GM21423 (cell line): Measurements from ENCODE around the gene ING5.
A peak's percentile ranks its signal among the peaks of the same experiment; 100 is the strongest.

Source experiments
- ATAC-seq: cut with Tn5 transposase; IDR thresholded peaks from one replicate; pipeline ENCODE4 v1.9.1; 2021; ENCODE audit warnings: mild to moderate bottlenecking, moderate library complexity; ENCODE audit not compliant: unreplicated experiment

Gene ING5

DNA sequence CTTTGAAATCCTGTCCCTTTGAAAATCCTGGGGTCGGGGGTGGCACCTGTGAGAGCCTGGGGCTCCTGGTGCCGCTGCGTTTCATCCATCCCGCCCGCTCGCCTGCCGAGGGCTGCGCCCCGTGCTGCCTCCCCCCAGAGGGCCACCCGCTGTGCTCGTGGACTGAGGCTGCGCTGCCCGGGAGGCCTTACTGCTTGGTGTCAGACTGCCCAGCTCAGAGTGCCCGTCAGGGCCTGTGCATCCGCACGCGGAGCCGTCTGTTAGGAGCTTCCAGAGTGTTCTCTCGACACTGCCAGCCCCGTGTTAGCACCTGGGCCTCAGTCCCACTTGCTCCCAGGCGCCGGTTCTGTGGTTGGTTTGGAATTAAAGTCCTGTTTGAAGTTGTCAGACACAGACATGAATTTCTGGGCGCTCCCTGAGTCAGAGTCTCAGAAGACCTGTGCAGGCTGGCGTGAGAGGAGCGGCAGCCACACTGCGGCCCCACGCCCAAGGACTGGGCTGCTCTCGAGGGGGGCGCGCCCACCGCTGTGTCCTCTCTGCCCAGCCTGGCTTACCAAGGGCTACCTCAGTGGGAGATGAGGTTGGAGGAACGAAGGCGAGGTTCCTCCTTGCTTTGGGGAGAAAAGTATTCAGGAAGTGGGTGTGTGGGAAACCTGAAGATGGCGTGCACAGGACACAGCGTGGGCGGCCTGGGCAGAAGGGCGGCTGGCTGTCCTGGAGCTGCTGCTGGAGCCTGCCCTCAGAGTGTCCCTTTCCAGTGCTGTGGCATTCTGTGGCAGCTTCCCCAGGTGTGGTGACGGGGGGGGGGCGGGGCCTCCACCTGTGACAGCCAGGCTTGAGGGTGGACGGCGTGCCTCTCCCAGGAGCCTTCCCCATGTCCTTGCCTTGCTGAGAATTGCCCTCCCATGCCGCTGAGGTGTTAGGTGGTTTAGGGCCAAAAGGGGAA, 29.3 kb upstream of the ING5 start:
- no peak for ATAC-seq

- ATAC-seq = no peak
Observed at GRCh38 chr2:241673189-241673663, 28.6 kb upstream of the ING5 start.

- no peak for ATAC-seq
Observed at GRCh38 chr2:241673797-241674725, 27.8 kb upstream of the ING5 start.

- no peak for ATAC-seq
Observed at GRCh38 chr2:241675885-241676284, 26.0 kb upstream of the ING5 start.

DNA sequence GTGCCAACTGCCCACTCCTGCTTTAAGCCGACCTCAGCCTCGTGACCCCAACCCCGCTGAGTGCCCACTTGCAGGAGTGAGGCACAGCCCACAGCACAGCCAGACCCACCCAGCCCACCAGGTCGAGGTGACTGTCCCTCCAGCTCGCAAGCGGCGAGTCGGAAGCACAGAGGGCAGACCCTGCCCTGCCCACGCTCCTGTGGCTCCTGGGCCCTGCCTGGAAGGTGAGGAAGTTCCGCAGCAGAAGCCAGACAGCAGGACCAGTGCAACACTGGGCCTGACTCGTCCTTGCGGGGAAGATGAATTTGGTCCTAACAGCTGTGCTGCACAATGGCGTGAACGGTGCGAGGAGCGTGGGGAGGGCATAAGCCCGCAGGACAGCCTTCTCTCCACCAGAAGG, 25.2 kb upstream of the ING5 start:
- ATAC-seq = no peak

DNA sequence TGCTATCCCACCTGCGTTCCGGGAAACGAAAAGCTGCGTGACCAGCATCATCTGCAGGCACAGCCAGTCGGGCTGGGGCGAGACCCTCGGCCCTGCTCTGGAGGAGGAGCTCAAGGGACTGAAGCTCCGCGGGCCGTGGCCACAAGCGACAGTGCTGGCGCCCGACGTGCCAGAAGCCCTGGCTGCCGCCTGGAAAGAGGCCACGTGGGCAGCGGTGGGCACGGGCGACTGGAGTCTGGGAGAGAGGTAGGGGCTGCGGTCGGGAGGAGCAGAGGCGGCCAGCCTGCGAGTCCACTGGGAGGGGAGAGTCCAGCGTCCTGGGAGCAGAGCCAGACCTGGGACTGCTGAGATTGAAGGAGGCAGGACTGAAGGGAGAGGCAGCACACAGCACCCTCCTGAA, 24.4 kb upstream of the ING5 start:
- no peak for ATAC-seq

GRCh38 chr2:241678307-241678706, 23.5 kb upstream of the ING5 start:
- no peak for ATAC-seq

DNA sequence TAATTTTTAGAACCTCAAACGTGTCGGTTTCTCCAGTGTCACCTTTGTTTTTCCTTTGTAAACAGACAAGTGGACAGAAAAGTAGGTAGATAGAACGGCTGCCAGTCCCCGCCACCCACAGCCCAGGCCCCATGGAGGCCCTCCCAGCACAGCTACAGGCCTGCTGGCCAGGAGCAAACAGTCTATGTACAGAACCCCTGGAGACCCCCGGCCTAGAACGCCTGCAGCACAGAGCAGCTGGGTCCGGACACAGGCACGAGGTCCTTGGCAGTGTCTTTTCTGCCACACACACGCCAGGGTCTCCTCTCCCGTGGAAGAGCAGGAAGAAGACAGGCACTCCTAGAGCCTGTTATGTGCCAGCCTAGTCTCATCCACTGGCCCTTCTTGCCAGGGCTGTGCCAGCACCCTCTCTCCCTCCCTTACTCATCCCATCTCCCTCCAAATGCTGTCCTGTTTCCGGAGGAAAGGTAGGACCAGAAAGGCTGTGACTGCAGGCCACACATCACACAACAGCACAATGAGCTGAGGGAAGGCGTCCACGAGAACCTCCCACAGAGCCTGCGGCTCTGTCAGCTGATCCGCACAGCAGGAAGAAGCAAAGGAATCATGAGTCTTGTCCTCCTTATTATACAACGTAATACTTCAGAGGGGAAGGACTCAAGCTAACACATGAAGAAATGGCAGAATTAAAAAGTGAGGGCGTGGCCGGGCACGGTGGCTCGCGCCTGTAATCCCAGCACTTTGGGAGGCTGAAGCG, 22.9 kb upstream of the ING5 start:
- no peak for ATAC-seq

- ATAC-seq = no peak
Observed at GRCh38 chr2:241680044-241680443, 21.8 kb upstream of the ING5 start.

- no peak for ATAC-seq
Observed at GRCh38 chr2:241680827-241681599, 20.8 kb upstream of the ING5 start.

DNA sequence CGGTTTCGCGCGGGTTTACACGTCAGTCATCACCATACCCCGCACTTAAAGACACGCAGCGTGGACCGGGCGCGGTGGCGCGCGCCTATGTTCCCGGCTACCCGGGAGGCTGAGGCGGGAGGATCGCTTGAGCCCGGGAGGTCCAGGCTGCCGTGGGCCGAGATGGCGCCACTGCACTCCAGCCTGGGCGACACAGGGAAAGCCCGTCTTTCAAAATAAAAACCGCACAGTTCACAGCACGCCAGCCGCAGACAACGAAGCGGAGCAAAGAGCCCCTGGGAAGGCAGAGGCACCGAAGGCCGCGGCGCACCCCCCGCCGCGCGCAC, 15.6 kb upstream of the ING5 start:
- ATAC-seq = peak; percentile 17

DNA sequence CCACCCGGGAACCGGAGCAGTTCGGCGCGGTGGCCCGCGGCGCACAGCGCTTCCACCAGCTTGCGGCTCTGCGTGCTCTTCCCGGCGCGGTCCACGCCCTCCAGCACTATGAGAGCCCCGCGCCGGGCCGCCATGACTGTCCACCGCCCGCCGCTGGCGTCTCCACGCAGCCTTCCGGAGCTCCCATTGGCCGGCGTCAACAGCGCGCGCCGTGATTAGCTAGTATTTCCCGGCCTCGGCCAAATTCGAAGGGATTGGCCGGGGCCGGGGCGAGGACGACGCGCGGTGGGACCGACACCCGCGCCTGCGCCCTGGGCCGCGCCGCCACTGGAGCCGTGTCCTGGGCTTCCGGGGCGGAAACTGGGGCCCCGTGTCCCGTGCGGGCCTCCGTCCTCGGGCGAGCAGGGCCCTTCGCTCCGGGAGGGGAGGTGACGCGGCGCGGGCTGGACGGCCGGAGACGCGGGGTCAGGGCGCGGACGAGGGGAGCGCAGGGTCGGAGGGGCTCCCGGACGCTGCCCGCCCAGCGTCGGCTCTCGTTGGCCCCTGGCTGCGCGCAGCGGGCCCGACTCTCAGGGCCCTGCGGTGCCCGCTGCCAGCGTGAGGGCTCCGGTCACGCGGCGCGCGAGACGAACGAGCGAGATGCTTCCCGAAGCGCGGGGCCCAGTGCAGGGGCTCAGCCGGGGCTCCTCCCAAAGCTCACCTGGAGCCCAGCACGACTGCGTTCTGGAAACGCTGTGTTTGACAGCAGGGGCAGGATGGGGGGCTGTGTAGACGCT, 15.0 kb upstream of the ING5 start, which contains the start of gene DTYMK:
TSS of gene DTYMK (minus strand) at position 166 of the 776 bp plus-strand sequence. CDS start at position 134, 32 bp downstream.
- peak; percentile 96 for ATAC-seq

DNA sequence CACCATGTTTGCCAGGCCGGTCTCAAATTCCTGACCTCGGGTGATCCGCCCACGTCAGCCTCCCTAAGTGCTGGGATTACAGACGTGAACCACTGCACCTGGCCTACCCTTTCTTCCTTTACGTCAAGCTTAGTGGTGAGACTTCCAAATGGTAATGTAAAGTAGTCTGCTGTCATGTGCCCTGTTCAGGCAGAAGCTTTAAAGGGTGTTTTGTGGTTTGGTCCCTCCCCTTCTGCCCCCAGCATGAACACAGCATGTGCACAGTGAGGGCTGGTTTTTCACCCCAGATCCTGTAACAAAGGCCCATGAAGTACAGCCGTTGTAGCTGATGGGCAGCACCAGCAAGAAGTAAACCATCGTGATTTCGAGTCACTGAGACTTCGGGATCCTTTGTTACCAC, 12.5 kb upstream of the ING5 start:
- ATAC-seq = no peak

- no peak for ATAC-seq
Observed at GRCh38 chr2:241690202-241690717, 11.6 kb upstream of the ING5 start.

GRCh38 chr2:241692448-241692847, 9.4 kb upstream of the ING5 start:
- no peak for ATAC-seq

GRCh38 chr2:241695651-241696050, 6.2 kb upstream of the ING5 start:
- no peak for ATAC-seq

GRCh38 chr2:241701149-241701398, 765 bp upstream of the ING5 start:
- ATAC-seq = no peak

- ATAC-seq = peak; percentile 68
Observed at GRCh38 chr2:241702155-241703031, 554 bp downstream of the ING5 start.
